HepG2 (cell line): ENCODE measurements around the gene LTB4R2. TPM values are rescaled to one million over a fixed set of nuclear protein-coding genes. Genes with fewer than 3 reads are reported as not detected.

Source experiments
- KLF15 ChIP-seq: sonication (generic); formaldehyde crosslinking; IDR thresholded peaks from 2 replicates; pipeline ENCODE4 v1.8.1; 2023; ENCODE audit warnings: borderline replicate concordance, mild to moderate bottlenecking, inconsistent platforms, missing genetic modification reagents, mixed read lengths
- MTA3 ChIP-seq: sonication (generic); formaldehyde crosslinking; IDR thresholded peaks from 2 replicates; pipeline ENCODE4 v1.4.0; 2020; ENCODE audit warnings: missing genetic modification reagents
- NR0B2 ChIP-seq: sonication (generic); formaldehyde crosslinking; IDR thresholded peaks from 2 replicates; pipeline ENCODE4 v1.4.0; 2020; ENCODE audit warnings: mild to moderate bottlenecking, missing genetic modification reagents
- PBX2 ChIP-seq: IDR thresholded peaks from 2 replicates; pipeline ENCODE4 v1.6.1; 2016; ENCODE audit warnings: control low read depth
- PBX3 ChIP-seq: sonication (generic); formaldehyde crosslinking; IDR thresholded peaks from 2 replicates; pipeline ENCODE4 v1.8.1; 2023; ENCODE audit warnings: missing genetic modification reagents, inconsistent platforms, borderline replicate concordance
- PPARG ChIP-seq: conservative IDR thresholded peaks from 2 replicates; pipeline ENCODE4 v1.6.1; 2016; ENCODE audit warnings: missing biosample characterization, missing genetic modification reagents
- REPIN1 ChIP-seq: sonication (generic); formaldehyde crosslinking; IDR thresholded peaks from 2 replicates; pipeline ENCODE4 v1.8.0; 2022; ENCODE audit warnings: missing genetic modification reagents, low read depth, mild to moderate bottlenecking, borderline replicate concordance
- SNAPC2 ChIP-seq: sonication (generic); formaldehyde crosslinking; IDR thresholded peaks from 2 replicates; pipeline ENCODE4 v1.8.1; 2022; ENCODE audit warnings: mild to moderate bottlenecking, missing genetic modification reagents
- TIGD3 ChIP-seq: sonication (generic); formaldehyde crosslinking; IDR thresholded peaks from 2 replicates; pipeline ENCODE4 v1.5.1; 2020; ENCODE audit warnings: mild to moderate bottlenecking, missing genetic modification reagents, borderline replicate concordance
- TOE1 ChIP-seq: sonication (generic); formaldehyde crosslinking; IDR thresholded peaks from 2 replicates; pipeline ENCODE4 v1.4.0; 2020; ENCODE audit warnings: mild to moderate bottlenecking, missing genetic modification reagents
- TP53 ChIP-seq: sonication (generic); formaldehyde crosslinking; conservative IDR thresholded peaks from 2 replicates; pipeline ENCODE4 v1.4.0; 2020; ENCODE audit warnings: missing genetic modification reagents
- ZNF367 ChIP-seq: sonication (generic); formaldehyde crosslinking; IDR thresholded peaks from 2 replicates; pipeline ENCODE4 v1.4.0; 2020; ENCODE audit warnings: missing genetic modification reagents, borderline replicate concordance
- polyA plus RNA-seq, 8 experiments: library from polyadenylated mRNA; depleted of rRNA in 3 of 8; stranded (reverse) in 7 of 8; unstranded in 1 of 8; fragments of >200 nt; fragmentation: Illumina TruSeq in 4 of 8; extraction: Trizol in 4 of 8; gene quantifications; 2 replicates each; pipeline versions ENCODE4 v1.2.1 to v1.2.3, GENCODE V29; 2011 to 2016; ENCODE audit warnings: low read depth in 4 of 8, missing spikeins in 1 of 8, mixed read lengths in 1 of 8; ENCODE audit not compliant: insufficient read depth in 1 of 8
- total RNA-seq, 5 experiments: library from RNA; depleted of rRNA; stranded (reverse); fragments of >200 nt; fragmentation: Illumina TruSeq; extraction: Trizol; gene quantifications; 2 replicates each; pipeline ENCODE4 v1.2.3, GENCODE V29; 2016; ENCODE audit warnings: low read depth in 1 of 5
- TF ChIP-seq, protein P1 (sequence below), 2 experiments: fragments of 450-650 bp in 1 of 2; sonication (generic) in 1 of 2; formaldehyde crosslinking in 1 of 2; IDR thresholded peaks; 2 replicates each; pipeline versions ENCODE4 v1.6.1 to v1.8.0; 2016 to 2022; ENCODE audit warnings: antibody characterized with exemption in 1 of 2, mild to moderate bottlenecking in 1 of 2, missing genetic modification reagents in 1 of 2

Gene LTB4R2
- total and polyA plus RNA-seq, 2 of the 13 experiments (the other 11 are each of a cell fraction or from before 2014, with no cell fraction given), result 3.9 to 6.9 TPM

DNA sequence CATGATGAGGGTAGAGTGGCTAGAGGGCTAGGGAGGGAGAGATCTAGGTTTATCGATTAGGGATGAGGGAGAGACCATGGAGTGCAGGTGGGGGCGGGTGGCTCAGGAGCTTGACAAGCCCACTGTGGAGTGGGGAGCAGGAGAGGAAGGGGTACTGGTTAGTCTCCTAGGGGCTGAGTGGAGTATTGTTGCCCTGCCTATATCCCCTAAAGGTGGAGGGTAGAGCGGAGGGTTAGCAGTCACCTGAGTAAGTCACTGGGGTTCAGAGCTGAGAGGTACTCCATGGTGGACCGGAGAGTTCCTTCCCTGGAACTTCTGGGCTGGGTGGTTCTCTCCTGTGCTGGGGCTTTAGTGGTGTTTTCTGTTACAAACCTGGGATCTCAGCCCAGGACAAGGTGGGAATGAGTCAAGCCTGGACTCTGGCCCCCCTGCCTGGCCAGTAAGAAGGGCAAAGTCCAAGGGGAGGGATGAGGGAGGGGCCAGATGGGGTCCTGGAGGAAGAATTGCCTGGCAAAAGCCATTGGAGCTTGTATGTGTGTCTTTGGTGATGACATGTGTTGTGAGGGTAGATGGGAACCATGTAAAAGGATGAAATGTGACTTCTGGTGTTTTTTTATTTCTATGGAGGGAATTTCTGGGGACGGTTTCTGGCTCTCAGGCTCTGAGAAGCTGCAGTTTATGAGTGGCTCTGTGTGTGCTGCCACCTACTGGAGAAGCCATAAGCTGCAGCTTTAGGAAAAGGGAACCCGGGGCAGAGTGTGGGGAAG is 2.2 kb upstream of the LTB4R2 start, which contains the start of gene CIDEB (continued):
- TF ChIP-seq KLF15 (CRISPR knock-in tag) (0 out of 2 replicates have a peak, but pooled peaks have one; percentile 36), ZNF367 (CRISPR knock-in tag) (no peak), TOE1 (peak; percentile 98), PBX3 (CRISPR knock-in tag) (no peak), REPIN1 (CRISPR knock-in tag) (peak; percentile 93), TIGD3 (CRISPR knock-in tag) (peak; percentile 41; the same call in 1 of the 2 replicates), MTA3 (CRISPR knock-in tag) (no peak), TP53 (CRISPR knock-in tag) (no peak), SNAPC2 (CRISPR knock-in tag) (no peak; the same call in 1 of the 2 replicates), PBX2 (CRISPR knock-in tag) (no peak), PPARG (CRISPR knock-in tag) (peak; percentile 57; the same call in 1 of the 2 replicates), NR0B2 (CRISPR knock-in tag) (0 out of 2 replicates have a peak, but pooled peaks have one; percentile 50)
- TF ChIP-seq, protein P1, sequence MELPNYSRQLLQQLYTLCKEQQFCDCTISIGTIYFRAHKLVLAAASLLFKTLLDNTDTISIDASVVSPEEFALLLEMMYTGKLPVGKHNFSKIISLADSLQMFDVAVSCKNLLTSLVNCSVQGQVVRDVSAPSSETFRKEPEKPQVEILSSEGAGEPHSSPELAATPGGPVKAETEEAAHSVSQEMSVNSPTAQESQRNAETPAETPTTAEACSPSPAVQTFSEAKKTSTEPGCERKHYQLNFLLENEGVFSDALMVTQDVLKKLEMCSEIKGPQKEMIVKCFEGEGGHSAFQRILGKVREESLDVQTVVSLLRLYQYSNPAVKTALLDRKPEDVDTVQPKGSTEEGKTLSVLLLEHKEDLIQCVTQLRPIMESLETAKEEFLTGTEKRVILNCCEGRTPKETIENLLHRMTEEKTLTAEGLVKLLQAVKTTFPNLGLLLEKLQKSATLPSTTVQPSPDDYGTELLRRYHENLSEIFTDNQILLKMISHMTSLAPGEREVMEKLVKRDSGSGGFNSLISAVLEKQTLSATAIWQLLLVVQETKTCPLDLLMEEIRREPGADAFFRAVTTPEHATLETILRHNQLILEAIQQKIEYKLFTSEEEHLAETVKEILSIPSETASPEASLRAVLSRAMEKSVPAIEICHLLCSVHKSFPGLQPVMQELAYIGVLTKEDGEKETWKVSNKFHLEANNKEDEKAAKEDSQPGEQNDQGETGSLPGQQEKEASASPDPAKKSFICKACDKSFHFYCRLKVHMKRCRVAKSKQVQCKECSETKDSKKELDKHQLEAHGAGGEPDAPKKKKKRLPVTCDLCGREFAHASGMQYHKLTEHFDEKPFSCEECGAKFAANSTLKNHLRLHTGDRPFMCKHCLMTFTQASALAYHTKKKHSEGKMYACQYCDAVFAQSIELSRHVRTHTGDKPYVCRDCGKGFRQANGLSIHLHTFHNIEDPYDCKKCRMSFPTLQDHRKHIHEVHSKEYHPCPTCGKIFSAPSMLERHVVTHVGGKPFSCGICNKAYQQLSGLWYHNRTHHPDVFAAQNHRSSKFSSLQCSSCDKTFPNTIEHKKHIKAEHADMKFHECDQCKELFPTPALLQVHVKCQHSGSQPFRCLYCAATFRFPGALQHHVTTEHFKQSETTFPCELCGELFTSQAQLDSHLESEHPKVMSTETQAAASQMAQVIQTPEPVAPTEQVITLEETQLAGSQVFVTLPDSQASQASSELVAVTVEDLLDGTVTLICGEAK (IDR thresholded peaks at IDR 0.05), result no peak
- TF ChIP-seq, protein P1 (CRISPR knock-in tag; IDR thresholded peaks at IDR 0.05), result peak; percentile 76; the same call in 1 of the 2 replicates
